ENCODE measurements around the gene NRARP. TPM values are rescaled to one million over a fixed set of nuclear protein-coding genes. Genes with fewer than 3 reads are reported as not detected.

Gene NRARP
- total and polyA plus RNA-seq, 10 of the 15 experiments (the other 5 are each of a cell fraction or from before 2014, with no cell fraction given) = 0.06 to 9.2 (median 2.2) TPM; not detected in 2

DNA sequence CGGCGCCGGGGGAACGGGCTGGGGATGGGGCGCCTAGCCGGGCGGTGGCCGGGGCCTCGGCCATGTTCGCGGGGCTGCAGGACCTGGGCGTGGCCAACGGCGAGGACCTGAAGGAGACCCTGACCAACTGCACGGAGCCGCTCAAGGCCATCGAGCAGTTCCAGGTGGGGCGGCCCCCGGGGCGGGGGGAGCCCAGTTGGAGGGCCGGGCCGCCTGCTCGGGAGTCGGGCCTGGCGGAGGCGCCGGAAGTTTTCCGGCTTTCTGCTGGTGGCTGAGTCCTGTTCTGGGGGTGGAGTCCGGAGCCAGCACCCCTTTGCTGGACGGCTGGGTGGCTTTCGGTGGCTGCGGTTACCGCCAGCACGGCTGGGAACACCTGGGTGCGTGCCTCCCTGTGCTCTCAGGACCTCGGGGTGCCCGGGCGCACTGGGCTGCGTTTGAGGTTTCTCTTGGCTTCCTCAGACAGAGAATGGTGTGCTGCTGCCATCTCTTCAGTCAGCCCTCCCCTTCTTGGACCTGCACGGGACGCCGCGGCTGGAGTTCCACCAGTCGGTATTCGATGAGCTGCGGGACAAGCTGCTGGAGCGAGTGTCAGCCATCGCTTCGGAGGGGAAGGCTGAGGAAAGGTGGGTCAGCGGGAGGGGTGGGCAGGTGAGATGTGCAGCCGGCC, 46.5 kb downstream of the NRARP start (continued):
- TF ChIP-seq, protein P1, sequence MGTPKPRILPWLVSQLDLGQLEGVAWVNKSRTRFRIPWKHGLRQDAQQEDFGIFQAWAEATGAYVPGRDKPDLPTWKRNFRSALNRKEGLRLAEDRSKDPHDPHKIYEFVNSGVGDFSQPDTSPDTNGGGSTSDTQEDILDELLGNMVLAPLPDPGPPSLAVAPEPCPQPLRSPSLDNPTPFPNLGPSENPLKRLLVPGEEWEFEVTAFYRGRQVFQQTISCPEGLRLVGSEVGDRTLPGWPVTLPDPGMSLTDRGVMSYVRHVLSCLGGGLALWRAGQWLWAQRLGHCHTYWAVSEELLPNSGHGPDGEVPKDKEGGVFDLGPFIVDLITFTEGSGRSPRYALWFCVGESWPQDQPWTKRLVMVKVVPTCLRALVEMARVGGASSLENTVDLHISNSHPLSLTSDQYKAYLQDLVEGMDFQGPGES (IDR thresholded peaks at IDR 0.05) = no peak
- TF ChIP-seq LARP7 (IDR thresholded peaks at IDR 0.05) (peak; percentile 20; the same call in 1 of the 2 replicates), GATAD2B (conservative IDR thresholded peaks at IDR 0.05; ENCODE audit: low read depth) (peak; percentile 78; the same call in 1 of the 2 replicates), JUNB (IDR thresholded peaks at IDR 0.05) (no peak), CHD1 (IDR thresholded peaks at IDR 0.05; ENCODE audit: low read depth, low read length) (0 out of 2 replicates have a peak, but pooled peaks have one; percentile 17), TCF3 (IDR thresholded peaks at IDR 0.05; ENCODE audit: borderline replicate concordance, insufficient read depth, low read depth, low read length) (0 out of 2 replicates have a peak, but pooled peaks have one; percentile 57), CBFB (IDR thresholded peaks at IDR 0.05; ENCODE audit: low read depth) (0 out of 2 replicates have a peak, but pooled peaks have one; percentile 14)
- TF ChIP-seq, protein P2, sequence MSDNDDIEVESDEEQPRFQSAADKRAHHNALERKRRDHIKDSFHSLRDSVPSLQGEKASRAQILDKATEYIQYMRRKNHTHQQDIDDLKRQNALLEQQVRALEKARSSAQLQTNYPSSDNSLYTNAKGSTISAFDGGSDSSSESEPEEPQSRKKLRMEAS (IDR thresholded peaks at IDR 0.05; ENCODE audit: low read depth, low read length) = no peak

- H3K4me3 ChIP-seq = peak within 1 kb of the TSS; percentile 93
- H3K4me2 ChIP-seq (ENCODE audit: control insufficient read depth, insufficient read depth) = peak within 1 kb of the TSS; percentile 99
- H4K20me1 ChIP-seq (ENCODE audit: control insufficient read depth, insufficient read depth) = no peaks in the 10 kb centered on the region
- DNase-seq (ENCODE audit: low read depth, low spot score) (peak; percentile 46), FAIRE-seq (no peak), ATAC-seq (peak; percentile 83)
- ChIA-PET RAD21 (ENCODE audit: unreplicated experiment) (interaction anchor here (0.5 to 2.2 kb wide), 9 partner anchors 13 to 343 kb away, joined by 3 to 13 read pairs (median 3); partner anchors contain the start of genes TOR4A and TUBB4B), POLR2A (interaction anchor here (0.8 to 6.2 kb wide), 8 partner anchors 12 to 168 kb away, joined by 3 to 112 read pairs (median 6); partner anchors contain the start of genes MAN1B1 and TUBB4B), CTCF (interaction anchor here (0.6 to 1.7 kb wide), 6 partner anchors 10 to 195 kb away, joined by 3 to 7 read pairs (median 4); partner anchors contain the start of gene TUBB4B), SMC1A (ENCODE audit: uncharacterized antibody, unreplicated experiment) (no interaction called here)
- intact Hi-C loops (cut with micrococcal nuclease; ENCODE audit: unreplicated experiment) = no loop called here
- H3K9ac ChIP-seq (ENCODE audit: control insufficient read depth, insufficient read depth, low read length) = peak within 1 kb of the TSS; percentile 74
- peak within 1 kb of the TSS; percentile 77 for H3K27ac ChIP-seq (ENCODE audit: control insufficient read depth, insufficient read depth)
- H3K79me2 ChIP-seq (ENCODE audit: control insufficient read depth, insufficient read depth, low read length) = peaks cover 18% of the 10 kb centered on the region
- no peaks in the 10 kb centered on the region for H3K27me3 ChIP-seq (replicated peaks in 1 of 2; ENCODE audit: control insufficient read depth in 2 of 2, insufficient read depth in 2 of 2, low read length in 1 of 2)
- peaks cover 2 to 8% of the 10 kb centered on the region in 2 experiments; a peak in 3 of 4 replicates for H3K36me3 ChIP-seq (ENCODE audit: control insufficient read depth in 2 of 2, insufficient read depth in 2 of 2, low read length in 1 of 2)
- peaks cover 14% of the 10 kb centered on the region for H3K4me1 ChIP-seq (ENCODE audit: control insufficient read depth, insufficient read depth, low read length)
- WGBS (ENCODE audit: insufficient coverage, insufficient replicate concordance, low lambda C conversion rate, missing lambda C conversion rate) = 1% methylated on average over 80 of the region's 105 CpGs
- H2AFZ ChIP-seq (ENCODE audit: control insufficient read depth, low read depth, low read length) = peak within 1 kb of the TSS; percentile 93
- BruUV-seq (replicated peaks) = no TSS peak
- in situ Hi-C loops (cut with MboI) = no loop called here
- no peaks in the 10 kb centered on the region for H3K9me3 ChIP-seq (replicated peaks; ENCODE audit: control insufficient read depth, insufficient read depth, low read length)
- TF ChIP-seq CBX3 (IDR thresholded peaks at IDR 0.05; ENCODE audit: borderline replicate concordance, low read depth) (no peak), CBX5 (IDR thresholded peaks at IDR 0.05; ENCODE audit: low read depth) (no peak), GATAD2B (conservative IDR thresholded peaks at IDR 0.05; ENCODE audit: low read depth) (peak; percentile 93), CBFB (IDR thresholded peaks at IDR 0.05; ENCODE audit: low read depth) (no peak; the same call in 1 of the 2 replicates), BCL3 (IDR thresholded peaks at IDR 0.05; ENCODE audit: borderline replicate concordance, insufficient read depth, low read depth, low read length, poor library complexity, severe bottlenecking) (peak; percentile 40), BHLHE40 (IDR thresholded peaks at IDR 0.05; ENCODE audit: borderline replicate concordance in 1 of 2, low read depth in 2 of 2, low read length in 1 of 2) (peak; percentile 33 to 79; a peak in 3 of 4 replicates), CHD2 (IDR thresholded peaks at IDR 0.05; ENCODE audit: borderline replicate concordance, low read depth, low read length) (peak; percentile 74), MEF2A (IDR thresholded peaks at IDR 0.05; ENCODE audit: insufficient read depth, low read depth, low read length) (0 out of 2 replicates have a peak, but pooled peaks have one; percentile 47), HCFC1 (IDR thresholded peaks at IDR 0.05; ENCODE audit: low read length) (peak; percentile 90), NRF1 (conservative IDR thresholded peaks at IDR 0.05; ENCODE audit: low read depth, low read length) (peak; percentile 37; the same call in 1 of the 2 replicates), YY1 (IDR thresholded peaks at IDR 0.05; ENCODE audit: low read depth, low read length) (peak; percentile 93), DPF2 (IDR thresholded peaks at IDR 0.05) (peak; percentile 38; the same call in 1 of the 2 replicates)
Measured at GRCh38 chr9:137254624-137255447, 47.2 kb downstream of the NRARP start, which contains the start of gene NELFB. Gene NELFB, plus strand, starts transcription at chr9:137255327.

All from GM12878 (cell line).